Thyroid gland (tissue), 4 donors: ENCODE results near the gene KLHL18. TPM values are rescaled to one million over a fixed set of nuclear protein-coding genes. Genes with fewer than 3 reads are reported as not detected.
A peak's percentile ranks its signal among the peaks of the same experiment; 100 is the strongest.
"Not testable (repeated sequence)": the region's sequence is repeated elsewhere in the genome, so short reads cannot be mapped to it uniquely, and the experiment has no call there.

Source experiments
- DNase-seq, 2 donors: peaks; one replicate each; pipeline ENCODE4 v3.0.0-alpha.2; 2019
- H3K27ac ChIP-seq, 3 donors: fragments of 200-600 bp; sonication (generic); 1 replicate in 2 of 3; 2 replicates in 1 of 3; pipeline ENCODE4 v1.5.1; 2016 to 2019; ENCODE audit warnings: mild to moderate bottlenecking in 1 of 3, moderate library complexity in 1 of 3
- H3K27me3 ChIP-seq: fragments of 200-600 bp; sonication (generic); one replicate; pipeline ENCODE4 v1.5.1; 2019
- H3K36me3 ChIP-seq, 2 donors: fragments of 200-600 bp; sonication (generic); one replicate each; pipeline ENCODE4 v1.5.1; 2016 to 2019
- H3K4me1 ChIP-seq, 2 donors: fragments of 200-600 bp; sonication (generic); one replicate each; pipeline ENCODE4 v1.5.1; 2017 to 2019
- H3K4me3 ChIP-seq, 3 donors: fragments of 200-600 bp; sonication (generic); replicated peaks in 1 of 3; 1 replicate in 2 of 3; 2 replicates in 1 of 3; pipeline ENCODE4 v1.5.1; 2016; ENCODE audit warnings: mild to moderate bottlenecking in 1 of 3
- H3K9me3 ChIP-seq: fragments of 200-600 bp; sonication (generic); one replicate; pipeline ENCODE4 v1.5.1; 2017
- CTCF ChIP-seq, 6 experiments: fragments of 200-600 bp in 3 of 6; fragments of 450-650 bp in 3 of 6; sonication (generic) in 3 of 6; IDR thresholded peaks; one replicate each; pipeline ENCODE4 v1.5.1; 2016 to 2019; ENCODE audit warnings: antibody characterized with exemption in 6 of 6, mild to moderate bottlenecking in 2 of 6, inconsistent platforms in 1 of 6, moderate library complexity in 1 of 6
- POLR2A ChIP-seq, 2 donors: fragments of 450-650 bp; IDR thresholded peaks; one replicate each; pipeline ENCODE4 v1.6.1; 2017; ENCODE audit warnings: antibody characterized with exemption in 2 of 2, mild to moderate bottlenecking in 2 of 2, moderate library complexity in 1 of 2
- WGBS, 2 donors: methylation state at CpG; one replicate each; pipeline ENCODE4 v1.1.5; 2017; 5-methylcytosine and 5-hydroxymethylcytosine counted together
- intact Hi-C: fragments of 100-400 bp; cut with DNase I; formaldehyde crosslinking; loops from one replicate; pipeline ENCODE4 v1.15.1; 2023
- total RNA-seq, 4 donors: library from RNA; depleted of rRNA; stranded (reverse); fragments of >200 nt; gene quantifications; one replicate each; pipeline ENCODE4 v1.2.3, GENCODE V29; 2016

The KLHL18 gene
- total RNA-seq, 4 donors from 2014 or later, result 25.2 to 38.7 (median 30.6) TPM

- Histone ChIP-seq H3K4me1 (peaks cover 36 to 40% of the 10 kb centered on the region in 2 donors), H3K27ac (no peak overlapping the region), H3K27me3 (no peaks in the 10 kb centered on the region), H3K4me3 (no peak overlapping the region), H3K9me3 (no peaks in the 10 kb centered on the region), H3K36me3 (no peaks in the 10 kb centered on the region)
- no peak for DNase-seq
- 83 to 86% methylated on average over 6 of the region's 6 CpGs for WGBS, 2 donors
- TF ChIP-seq POLR2A (IDR thresholded peaks at IDR 0.05), result no peak
- TF ChIP-seq CTCF (IDR thresholded peaks at IDR 0.05), result no peak
- intact Hi-C loops, result no loop called here
These were observed 6.5 kb downstream of the KLHL18 start for GRCh38 chr3:47288966-47289910.

GRCh38 chr3:47291158-47291753 lies 8.5 kb downstream of the KLHL18 start:
- TF ChIP-seq POLR2A (IDR thresholded peaks at IDR 0.05) (no peak), CTCF (IDR thresholded peaks at IDR 0.05) (no peak)
- no peak overlapping the region for H3K4me3 ChIP-seq
- no peaks in the 10 kb centered on the region for H3K9me3 ChIP-seq
- intact Hi-C loops, result no loop called here
- H3K4me1 ChIP-seq, result peaks cover 24 to 32% of the 10 kb centered on the region in 2 donors
- no peaks in the 10 kb centered on the region for H3K27me3 ChIP-seq
- 69 to 75% methylated on average over 4 of the region's 4 CpGs for WGBS, 2 donors
- no peaks in the 10 kb centered on the region for H3K36me3 ChIP-seq
- H3K27ac ChIP-seq, result no peak overlapping the region
- peak; percentile 55 to 58 for DNase-seq

GRCh38 chr3:47291754-47292420 lies 9.1 kb downstream of the KLHL18 start:
- WGBS, 2 donors, result 93 to 97% methylated on average over 9 of the region's 9 CpGs
- H3K36me3 ChIP-seq, H3K4me3 ChIP-seq, H3K27me3 ChIP-seq, H3K9me3 ChIP-seq, intact Hi-C loops, DNase-seq: not testable (repeated sequence)
- peak overlapping the region in 1 of 3 donors; percentile 30 for H3K27ac ChIP-seq
- peaks cover 27 to 39% of the 10 kb centered on the region in 2 donors for H3K4me1 ChIP-seq

- Histone ChIP-seq H3K27ac (no peak overlapping the region), H3K4me3 (no peak overlapping the region), H3K4me1 (peaks cover 27 to 44% of the 10 kb centered on the region in 2 donors), H3K27me3 (no peaks in the 10 kb centered on the region), H3K36me3 (no peaks in the 10 kb centered on the region), H3K9me3 (no peaks in the 10 kb centered on the region)
- intact Hi-C loops, result no loop called here
- TF ChIP-seq POLR2A (IDR thresholded peaks at IDR 0.05), result no peak
- no peak for TF ChIP-seq CTCF (IDR thresholded peaks at IDR 0.05)
- no peak for DNase-seq
- 85 to 87% methylated on average over 2 of the region's 2 CpGs for WGBS, 2 donors
These were observed 11.1 kb downstream of the KLHL18 start for GRCh38 chr3:47293822-47294221.

- DNase-seq, result no peak
- Histone ChIP-seq H3K4me3 (no peak overlapping the region), H3K4me1 (peaks cover 29 to 44% of the 10 kb centered on the region in 2 donors), H3K27ac (no peak overlapping the region), H3K36me3 (no peaks in the 10 kb centered on the region), H3K9me3 (no peaks in the 10 kb centered on the region), H3K27me3 (no peaks in the 10 kb centered on the region)
- TF ChIP-seq CTCF (IDR thresholded peaks at IDR 0.05), result no peak
- TF ChIP-seq POLR2A (IDR thresholded peaks at IDR 0.05), result no peak
- intact Hi-C loops, result no loop called here
- 88 to 93% methylated on average over 3 of the region's 3 CpGs for WGBS, 2 donors
These were observed 11.6 kb downstream of the KLHL18 start for GRCh38 chr3:47294392-47294791.
